Adrenal gland (tissue), 12 donors: ENCODE data around the gene CNDP1. TPM values are rescaled to one million over a fixed set of nuclear protein-coding genes. Genes with fewer than 3 reads are reported as not detected.

Experiments used
- DNase-seq, 7 donors: peaks; one replicate each; pipeline ENCODE4 v3.0.0-alpha.2; 2019 to 2020
- H3K27ac ChIP-seq, 5 donors: fragments of 200-600 bp; sonication (generic) in 4 of 5; 1 replicate in 3 of 5; 2 replicates in 2 of 5; pipeline versions ENCODE4 v1.5.1 to v1.8.0; 2016 to 2020; ENCODE audit warnings: mild to moderate bottlenecking in 1 of 5
- H3K27me3 ChIP-seq: fragments of 200-600 bp; 2 replicates; pipeline ENCODE4 v1.8.0; 2021
- H3K36me3 ChIP-seq, 2 donors: fragments of 200-600 bp; replicated peaks in 1 of 2; 1 replicate in 1 of 2; 2 replicates in 1 of 2; pipeline versions ENCODE4 v1.5.1 to v1.8.0; 2018 to 2022
- H3K4me1 ChIP-seq, 2 donors: fragments of 200-600 bp; replicated peaks in 1 of 2; 1 replicate in 1 of 2; 2 replicates in 1 of 2; pipeline versions ENCODE4 v1.5.1 to v1.8.0; 2018 to 2021
- H3K4me3 ChIP-seq, 4 donors: fragments of 200-600 bp; sonication (generic) in 3 of 4; one replicate each; pipeline ENCODE4 v1.5.1; 2016 to 2018
- H3K9me3 ChIP-seq, 3 donors: fragments of 200-600 bp; sonication (generic) in 1 of 3; replicated peaks in 1 of 3; 1 replicate in 2 of 3; 2 replicates in 1 of 3; pipeline versions ENCODE4 v1.5.1 to v1.8.0; 2016 to 2021
- POLR2A ChIP-seq, 2 donors: fragments of 450-650 bp; IDR thresholded peaks; one replicate each; pipeline ENCODE4 v1.6.1; 2017; ENCODE audit warnings: antibody characterized with exemption in 2 of 2, mild to moderate bottlenecking in 2 of 2, moderate library complexity in 1 of 2
- WGBS, 4 donors: extraction: QIAGEN DNeasy Blood & Tissue Kit in 2 of 4; methylation state at CpG; one replicate each; pipeline versions ENCODE4 v1.1.5 to v1.1.7; 2013 to 2017; 5-methylcytosine and 5-hydroxymethylcytosine counted together
- intact Hi-C, 2 donors: fragments of 100-400 bp; cut with DNase I; formaldehyde crosslinking; loops; one replicate each; pipeline versions ENCODE4 v1.14.1 to v1.15.0; 2022 to 2023
- polyA plus RNA-seq, 3 donors: library from polyadenylated mRNA; stranded (reverse); fragments of 200-250 nt in 2 of 3; fragments of 350-450 nt in 1 of 3; fragmentation: Illumina TruSeq in 1 of 3; extraction: RNeasy Lipid Tissue Mini Kit (QIAGEN cat#74804) in 1 of 3; gene quantifications; one replicate each; pipeline ENCODE4 v1.2.3, GENCODE V29; 2013 to 2014
- total RNA-seq, 9 donors: library from RNA; depleted of rRNA in 4 of 9; stranded (reverse); fragments of >200 nt in 4 of 9; fragments of 120-200 nt in 1 of 9; fragmentation: NEBNext Ultra II Directional in 1 of 9; extraction: Animal tissue kit (Norgen Biotek cat#: 25700) in 1 of 9; gene quantifications; one replicate each; pipeline versions ENCODE4 v1.1.0 to v1.2.4, GENCODE V29; 2013 to 2023
- TF ChIP-seq, protein P1 (sequence below), 6 experiments: fragments of 450-650 bp in 4 of 6; fragments of 200-600 bp in 2 of 6; sonication (generic) in 1 of 6; IDR thresholded peaks; 1 replicate in 5 of 6; 2 replicates in 1 of 6; pipeline versions ENCODE4 v1.5.1 to v1.8.0; 2016 to 2021; ENCODE audit warnings: antibody characterized with exemption in 6 of 6, mild to moderate bottlenecking in 2 of 6, moderate library complexity in 1 of 6
- donor health status: healthy with polysubstance abuse.
- donor health status: Bipolar disorder and iron deficiency.
- donor health status: DM: yes; HTN: yes; CAD: no.
- donor health status: DM: no; HTN: no; CAD: no.
- donor health status: DM: no; HTN: no; CAD: no.
- donor health status: DM: yes; HTN: yes; CAD: no.

CNDP1 gene
- total and polyA plus RNA-seq, 12 donors, result 0.16 to 0.27 TPM; not detected in 10

DNA sequence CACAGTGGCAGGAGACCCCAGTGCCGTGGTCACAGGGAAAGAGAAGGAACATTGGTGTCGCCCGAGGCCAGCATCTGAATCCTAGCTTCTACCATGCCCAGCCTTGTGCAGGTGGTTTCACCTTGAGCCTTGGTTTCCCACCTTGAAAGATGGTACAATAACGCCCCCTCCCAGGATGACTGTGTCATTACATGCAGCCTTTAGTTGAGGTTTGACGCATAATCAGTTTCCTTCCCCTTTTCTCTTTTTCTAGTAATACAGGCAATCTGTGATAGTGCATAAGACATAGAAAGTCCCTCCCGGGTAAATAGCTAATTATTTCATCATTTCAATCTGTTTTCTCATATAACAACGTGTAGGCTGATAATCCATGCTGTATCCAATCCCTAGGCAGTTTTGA lies 33.5 kb downstream of the CNDP1 start:
- Histone ChIP-seq H3K27ac (no peak overlapping the region), H3K36me3 (no peaks in the 10 kb centered on the region), H3K4me3 (no peak overlapping the region), H3K27me3 (peaks cover 33% of the 10 kb centered on the region), H3K9me3 (no peaks in the 10 kb centered on the region), H3K4me1 (peaks cover 3 to 4% of the 10 kb centered on the region in 2 donors)
- 58 to 64% (median 62%) methylated on average over 7 of the region's 7 CpGs for WGBS, 4 donors
- no peak for TF ChIP-seq POLR2A (IDR thresholded peaks at IDR 0.05)
- TF ChIP-seq, protein P1, sequence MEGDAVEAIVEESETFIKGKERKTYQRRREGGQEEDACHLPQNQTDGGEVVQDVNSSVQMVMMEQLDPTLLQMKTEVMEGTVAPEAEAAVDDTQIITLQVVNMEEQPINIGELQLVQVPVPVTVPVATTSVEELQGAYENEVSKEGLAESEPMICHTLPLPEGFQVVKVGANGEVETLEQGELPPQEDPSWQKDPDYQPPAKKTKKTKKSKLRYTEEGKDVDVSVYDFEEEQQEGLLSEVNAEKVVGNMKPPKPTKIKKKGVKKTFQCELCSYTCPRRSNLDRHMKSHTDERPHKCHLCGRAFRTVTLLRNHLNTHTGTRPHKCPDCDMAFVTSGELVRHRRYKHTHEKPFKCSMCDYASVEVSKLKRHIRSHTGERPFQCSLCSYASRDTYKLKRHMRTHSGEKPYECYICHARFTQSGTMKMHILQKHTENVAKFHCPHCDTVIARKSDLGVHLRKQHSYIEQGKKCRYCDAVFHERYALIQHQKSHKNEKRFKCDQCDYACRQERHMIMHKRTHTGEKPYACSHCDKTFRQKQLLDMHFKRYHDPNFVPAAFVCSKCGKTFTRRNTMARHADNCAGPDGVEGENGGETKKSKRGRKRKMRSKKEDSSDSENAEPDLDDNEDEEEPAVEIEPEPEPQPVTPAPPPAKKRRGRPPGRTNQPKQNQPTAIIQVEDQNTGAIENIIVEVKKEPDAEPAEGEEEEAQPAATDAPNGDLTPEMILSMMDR (IDR thresholded peaks at IDR 0.05), result no peak
- intact Hi-C loops, result no loop called here
- DNase-seq, result peak in 1 of 7 donors; percentile 20

DNA sequence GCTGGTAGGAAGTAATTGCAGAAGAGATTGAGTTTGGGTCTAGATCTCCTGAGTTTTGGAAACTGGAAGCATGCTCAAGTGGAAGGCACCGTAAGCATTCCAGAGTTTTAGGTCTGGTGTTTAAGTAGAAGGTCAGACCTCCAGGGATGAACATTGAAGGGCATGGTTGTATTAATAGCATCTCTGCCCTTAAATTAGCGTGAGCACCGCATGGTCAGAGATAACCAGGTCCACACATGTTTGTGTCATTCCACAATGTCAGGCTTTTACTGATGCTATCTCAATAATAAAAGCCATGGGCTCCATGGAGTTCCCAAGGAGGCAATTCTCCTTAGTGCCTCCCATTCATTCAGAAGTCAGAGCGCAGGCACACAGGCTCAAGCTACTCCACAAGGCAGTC lies 35.1 kb downstream of the CNDP1 start:
- 59 to 73% (median 60%) methylated on average over 4 of the region's 4 CpGs for WGBS, 4 donors
- Histone ChIP-seq H3K9me3 (no peaks in the 10 kb centered on the region), H3K27ac (no peak overlapping the region), H3K4me1 (no peaks in the 10 kb centered on the region), H3K27me3 (peaks cover 30% of the 10 kb centered on the region), H3K4me3 (no peak overlapping the region), H3K36me3 (no peaks in the 10 kb centered on the region)
- intact Hi-C loops, result no loop called here
- peak in 1 of 7 donors; percentile 1 for DNase-seq
- TF ChIP-seq, protein P1 (IDR thresholded peaks at IDR 0.05), result no peak
- TF ChIP-seq POLR2A (IDR thresholded peaks at IDR 0.05), result no peak

DNA sequence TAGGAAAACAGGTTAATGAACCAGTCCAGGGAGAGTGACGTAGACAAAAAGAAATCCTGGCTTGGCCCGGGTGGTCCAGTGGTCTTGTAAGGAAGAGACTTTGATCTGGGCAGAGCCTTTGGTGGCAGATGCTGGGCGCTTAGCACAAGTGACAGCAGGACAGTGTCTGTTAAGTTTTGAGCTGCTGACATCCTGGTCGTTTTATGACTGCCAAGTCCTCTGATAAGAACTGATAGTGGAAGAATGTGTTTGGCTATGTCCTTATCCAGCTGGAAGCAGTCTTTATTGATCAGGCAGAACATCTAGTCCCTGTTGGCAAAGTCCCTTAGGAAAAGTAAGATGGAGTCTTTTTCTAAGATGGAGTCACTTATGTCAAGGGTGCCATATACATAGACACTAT lies 36.0 kb downstream of the CNDP1 start:
- H3K27me3 ChIP-seq, result peaks cover 30% of the 10 kb centered on the region
- peak in 1 of 7 donors; percentile 29 for DNase-seq
- no peaks in the 10 kb centered on the region for H3K4me1 ChIP-seq
- intact Hi-C loops, result no loop called here
- H3K27ac ChIP-seq, result no peak overlapping the region
- 48 to 70% (median 65%) methylated on average over 4 of the region's 4 CpGs for WGBS, 4 donors
- no peak overlapping the region for H3K4me3 ChIP-seq
- TF ChIP-seq, protein P1 (IDR thresholded peaks at IDR 0.05), result no peak
- no peak for TF ChIP-seq POLR2A (IDR thresholded peaks at IDR 0.05)
- no peaks in the 10 kb centered on the region for H3K36me3 ChIP-seq
- H3K9me3 ChIP-seq, result no peaks in the 10 kb centered on the region

DNA sequence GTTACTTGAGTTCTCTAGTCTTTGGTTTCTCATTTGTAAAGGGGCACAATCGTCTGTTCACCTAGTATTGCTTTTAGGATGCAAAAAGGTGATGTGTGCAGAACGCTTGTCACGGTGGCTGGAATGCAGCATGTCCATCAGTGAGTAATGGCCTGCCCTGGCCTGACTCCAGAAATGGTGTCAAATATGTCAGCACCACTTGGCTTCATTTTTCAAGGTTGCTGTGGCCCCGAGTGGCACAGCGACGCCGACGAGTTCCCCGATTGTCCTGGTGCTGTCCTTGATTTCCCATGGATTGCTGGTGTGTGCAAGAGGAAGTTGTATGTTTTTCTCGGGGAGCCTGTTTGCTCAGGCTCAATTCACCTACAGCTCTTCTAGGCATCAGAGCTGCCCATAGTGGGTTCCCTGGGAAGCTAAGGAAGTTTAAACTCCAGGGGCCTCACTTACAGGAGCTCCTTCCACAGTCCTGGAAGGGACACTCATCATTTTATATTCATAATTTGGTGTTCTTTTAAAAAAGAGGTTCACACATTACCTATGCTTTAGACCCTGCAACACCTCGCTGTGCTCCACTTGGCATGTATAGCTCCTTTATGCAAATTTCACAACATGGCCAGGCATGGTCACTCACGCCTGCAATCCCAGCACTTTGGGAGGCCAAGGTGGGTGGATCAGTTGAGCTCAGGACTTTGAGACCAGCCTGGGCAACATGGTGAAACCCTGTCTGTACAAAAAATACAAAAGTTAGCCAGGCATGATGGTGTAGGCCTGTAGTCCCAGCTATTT lies 37.8 kb downstream of the CNDP1 start:
- Histone ChIP-seq H3K36me3 (no peaks in the 10 kb centered on the region), H3K4me1 (no peaks in the 10 kb centered on the region), H3K27ac (no peak overlapping the region), H3K9me3 (no peaks in the 10 kb centered on the region), H3K4me3 (no peak overlapping the region), H3K27me3 (peaks cover 23% of the 10 kb centered on the region)
- intact Hi-C loops, result no loop called here
- TF ChIP-seq POLR2A (IDR thresholded peaks at IDR 0.05), result no peak
- TF ChIP-seq, protein P1 (IDR thresholded peaks at IDR 0.05), result no peak
- DNase-seq, result peak in 3 of 7 donors; percentile 25 to 55 (median 54)
- 40 to 48% (median 48%) methylated on average over 12 of the region's 12 CpGs for WGBS, 4 donors
